GM12878 (cell line): ENCODE measurements around the gene CITED2. TPM values are rescaled to one million over a fixed set of nuclear protein-coding genes. Genes with fewer than 3 reads are reported as not detected.

Experiments
- ATF7 ChIP-seq: fragments of 450-650 bp; IDR thresholded peaks from 2 replicates; pipeline ENCODE4 v1.6.1; 2016; ENCODE audit warnings: low read depth, mild to moderate bottlenecking
- BACH1 ChIP-seq: fragments of 450-650 bp; IDR thresholded peaks from 2 replicates; pipeline ENCODE4 v1.6.1; 2017; ENCODE audit warnings: mild to moderate bottlenecking, borderline replicate concordance
- BCL11A ChIP-seq: IDR thresholded peaks from 2 replicates; pipeline ENCODE4 v1.6.1; 2011; ENCODE audit warnings: low read depth, low read length
- BHLHE40 ChIP-seq, 2 experiments: fragments of 450-650 bp in 1 of 2; IDR thresholded peaks; 2 replicates each; pipeline ENCODE4 v1.6.1; 2011 to 2017; ENCODE audit warnings: low read depth in 2 of 2, borderline replicate concordance in 1 of 2, improper control_type of control experiment in 1 of 2, low read length in 1 of 2, mild to moderate bottlenecking in 1 of 2
- BRCA1 ChIP-seq: IDR thresholded peaks from 2 replicates; pipeline ENCODE4 v1.6.1; 2011; ENCODE audit warnings: low read depth, low read length, improper control_type of control experiment
- DPF2 ChIP-seq: fragments of 450-650 bp; IDR thresholded peaks from 2 replicates; pipeline ENCODE4 v1.6.1; 2017; ENCODE audit warnings: mild to moderate bottlenecking
- EED ChIP-seq: sonication (generic); IDR thresholded peaks from 2 replicates; pipeline ENCODE4 v1.6.1; 2016; ENCODE audit warnings: antibody characterized with exemption, low read depth
- GABPA ChIP-seq: IDR thresholded peaks from 2 replicates; pipeline ENCODE4 v1.6.1; 2014; ENCODE audit warnings: antibody characterized with exemption, low read depth, mild to moderate bottlenecking, inconsistent platforms
- GATAD2B ChIP-seq: fragments of 450-650 bp; conservative IDR thresholded peaks from 2 replicates; pipeline ENCODE4 v1.6.1; 2017; ENCODE audit warnings: low read depth, mild to moderate bottlenecking, moderate library complexity
- IKZF1 ChIP-seq: fragments of 450-650 bp; conservative IDR thresholded peaks from 2 replicates; pipeline ENCODE4 v1.6.1; 2017; ENCODE audit warnings: antibody characterized with exemption, mild to moderate bottlenecking
- LARP7 ChIP-seq: fragments of 450-650 bp; IDR thresholded peaks from 2 replicates; pipeline ENCODE4 v1.6.1; 2017; ENCODE audit warnings: mild to moderate bottlenecking
- MEF2B ChIP-seq: fragments of 450-650 bp; IDR thresholded peaks from 2 replicates; pipeline ENCODE4 v1.6.1; 2018; ENCODE audit warnings: mild to moderate bottlenecking, moderate library complexity; ENCODE audit not compliant: partially characterized antibody, poor library complexity, severe bottlenecking
- NFIC ChIP-seq: IDR thresholded peaks from 2 replicates; pipeline ENCODE4 v1.6.1; 2012; ENCODE audit warnings: low read depth, mild to moderate bottlenecking, inconsistent platforms, low read length, moderate library complexity
- NFXL1 ChIP-seq: fragments of 450-650 bp; IDR thresholded peaks from 2 replicates; pipeline ENCODE4 v1.6.1; 2017; ENCODE audit warnings: antibody characterized with exemption, mild to moderate bottlenecking, borderline replicate concordance
- NFYA ChIP-seq: IDR thresholded peaks from 2 replicates; pipeline ENCODE4 v1.6.1; 2011; ENCODE audit warnings: low read depth, mild to moderate bottlenecking, low read length, improper control_type of control experiment, borderline replicate concordance
- RUNX3 ChIP-seq: IDR thresholded peaks from 2 replicates; pipeline ENCODE4 v1.6.1; 2012; ENCODE audit warnings: low read length, inconsistent platforms
- SMAD1 ChIP-seq: fragments of 450-650 bp; IDR thresholded peaks from 2 replicates; pipeline ENCODE4 v1.6.1; 2018; ENCODE audit warnings: mild to moderate bottlenecking, low read depth; ENCODE audit not compliant: partially characterized antibody
- SMC3 ChIP-seq: IDR thresholded peaks from 2 replicates; pipeline ENCODE4 v1.6.1; 2011; ENCODE audit warnings: low read length, improper control_type of control experiment, borderline replicate concordance
- SREBF1 ChIP-seq: IDR thresholded peaks from 2 replicates; pipeline ENCODE4 v1.6.1; 2012; ENCODE audit warnings: mild to moderate bottlenecking, low read length
- TAF1 ChIP-seq: IDR thresholded peaks from 2 replicates; pipeline ENCODE4 v1.6.1; 2011; ENCODE audit warnings: mild to moderate bottlenecking, low read depth, low read length, borderline replicate concordance
- TBL1XR1 ChIP-seq: IDR thresholded peaks from 2 replicates; pipeline ENCODE4 v1.6.1; 2012; ENCODE audit warnings: low read depth, low read length, improper control_type of control experiment
- YY1 ChIP-seq: IDR thresholded peaks from 2 replicates; pipeline ENCODE4 v1.6.1; 2011; ENCODE audit warnings: low read depth, mild to moderate bottlenecking, low read length
- ZBED1 ChIP-seq: IDR thresholded peaks from 2 replicates; pipeline ENCODE4 v1.6.1; 2016; ENCODE audit warnings: borderline replicate concordance
- ZNF24 ChIP-seq: fragments of 450-650 bp; IDR thresholded peaks from 2 replicates; pipeline ENCODE4 v1.6.1; 2017; ENCODE audit warnings: antibody characterized with exemption, mild to moderate bottlenecking
- ZNF384 ChIP-seq: IDR thresholded peaks from 2 replicates; pipeline ENCODE4 v1.6.1; 2012; ENCODE audit warnings: low read depth, mild to moderate bottlenecking, low read length, improper control_type of control experiment, borderline replicate concordance
- ZNF622 ChIP-seq: fragments of 450-650 bp; IDR thresholded peaks from 2 replicates; pipeline ENCODE4 v1.6.1; 2017; ENCODE audit warnings: mild to moderate bottlenecking, inconsistent platforms
- polyA plus RNA-seq, 11 experiments: library from polyadenylated mRNA; depleted of rRNA in 4 of 11; unstranded in 6 of 11; stranded (reverse) in 5 of 11; fragments of >200 nt; fragmentation: Nextera tagmentation in 4 of 11; fragmentation: Illumina TruSeq in 1 of 11; extraction: Ambion mirVana in 4 of 11; extraction: Trizol in 1 of 11; gene quantifications; 1 replicate in 1 of 11; 2 replicates in 10 of 11; pipeline versions ENCODE4 v1.2.1 to v1.2.3, GENCODE V29; 2011 to 2016; ENCODE audit warnings: inconsistent platforms in 2 of 11, missing spikeins in 2 of 11, low read depth in 1 of 11
- total RNA-seq, 4 experiments: library from RNA; depleted of rRNA in 3 of 4; stranded (reverse); fragments of >200 nt in 3 of 4; fragmentation: Illumina TruSeq in 1 of 4; extraction: Trizol in 1 of 4; gene quantifications; 2 replicates each; pipeline versions ENCODE4 v1.2.1 to v1.2.3, GENCODE V29; 2013 to 2021
- TF ChIP-seq, protein P1 (sequence below): fragments of 450-650 bp; IDR thresholded peaks from 2 replicates; pipeline ENCODE4 v1.6.1; 2017; ENCODE audit warnings: low read depth, mild to moderate bottlenecking, moderate library complexity
- TF ChIP-seq, protein P2 (sequence below): fragments of 450-650 bp; IDR thresholded peaks from 2 replicates; pipeline ENCODE4 v1.6.1; 2014; ENCODE audit warnings: mild to moderate bottlenecking
- TF ChIP-seq, protein P3 (sequence below): fragments of 450-650 bp; IDR thresholded peaks from 2 replicates; pipeline ENCODE4 v1.6.1; 2018; ENCODE audit warnings: borderline replicate concordance, mild to moderate bottlenecking; ENCODE audit not compliant: partially characterized antibody

Gene CITED2
- total and polyA plus RNA-seq, 10 of the 15 experiments (the other 5 are each of a cell fraction or from before 2014, with no cell fraction given) = 0.08 to 20.0 (median 7.3) TPM

DNA sequence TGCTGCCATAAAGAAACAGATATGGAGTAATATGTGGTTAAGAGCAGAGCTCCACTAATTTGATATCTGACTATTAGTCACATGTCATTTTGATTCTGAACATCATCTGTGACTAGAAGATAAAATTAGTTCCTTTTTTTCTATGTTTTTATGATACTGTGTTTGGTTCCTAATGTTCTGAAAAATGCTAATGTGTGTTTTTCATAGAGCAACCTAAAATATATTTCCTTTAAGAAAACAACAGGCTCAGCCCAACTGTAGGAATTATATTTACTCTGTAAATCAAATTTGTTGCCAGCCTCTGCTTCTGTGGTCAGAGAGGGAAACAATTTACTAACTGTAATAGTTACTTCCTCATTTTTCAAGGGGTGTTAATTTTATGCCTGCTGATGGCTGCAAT, 49.3 kb downstream of the CITED2 start (continued):
- no peak for TF ChIP-seq SMAD1
- peak; percentile 79 for TF ChIP-seq RUNX3
- no peak for TF ChIP-seq GABPA
- no peak for TF ChIP-seq NFXL1
- TF ChIP-seq BRCA1 = no peak
- TF ChIP-seq TBL1XR1 = no peak
- peak; percentile 64 for TF ChIP-seq MEF2B
- TF ChIP-seq, protein P1, sequence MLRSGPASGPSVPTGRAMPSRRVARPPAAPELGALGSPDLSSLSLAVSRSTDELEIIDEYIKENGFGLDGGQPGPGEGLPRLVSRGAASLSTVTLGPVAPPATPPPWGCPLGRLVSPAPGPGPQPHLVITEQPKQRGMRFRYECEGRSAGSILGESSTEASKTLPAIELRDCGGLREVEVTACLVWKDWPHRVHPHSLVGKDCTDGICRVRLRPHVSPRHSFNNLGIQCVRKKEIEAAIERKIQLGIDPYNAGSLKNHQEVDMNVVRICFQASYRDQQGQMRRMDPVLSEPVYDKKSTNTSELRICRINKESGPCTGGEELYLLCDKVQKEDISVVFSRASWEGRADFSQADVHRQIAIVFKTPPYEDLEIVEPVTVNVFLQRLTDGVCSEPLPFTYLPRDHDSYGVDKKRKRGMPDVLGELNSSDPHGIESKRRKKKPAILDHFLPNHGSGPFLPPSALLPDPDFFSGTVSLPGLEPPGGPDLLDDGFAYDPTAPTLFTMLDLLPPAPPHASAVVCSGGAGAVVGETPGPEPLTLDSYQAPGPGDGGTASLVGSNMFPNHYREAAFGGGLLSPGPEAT = peak; percentile 73
- TF ChIP-seq ZNF24 = no peak; the same call in 1 of the 2 replicates
- TF ChIP-seq, protein P2, sequence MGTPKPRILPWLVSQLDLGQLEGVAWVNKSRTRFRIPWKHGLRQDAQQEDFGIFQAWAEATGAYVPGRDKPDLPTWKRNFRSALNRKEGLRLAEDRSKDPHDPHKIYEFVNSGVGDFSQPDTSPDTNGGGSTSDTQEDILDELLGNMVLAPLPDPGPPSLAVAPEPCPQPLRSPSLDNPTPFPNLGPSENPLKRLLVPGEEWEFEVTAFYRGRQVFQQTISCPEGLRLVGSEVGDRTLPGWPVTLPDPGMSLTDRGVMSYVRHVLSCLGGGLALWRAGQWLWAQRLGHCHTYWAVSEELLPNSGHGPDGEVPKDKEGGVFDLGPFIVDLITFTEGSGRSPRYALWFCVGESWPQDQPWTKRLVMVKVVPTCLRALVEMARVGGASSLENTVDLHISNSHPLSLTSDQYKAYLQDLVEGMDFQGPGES = no peak
- peak; percentile 68; the same call in 1 of the 2 replicates for TF ChIP-seq IKZF1
- peak; percentile 11 to 30; a peak in 1 of 4 replicates for TF ChIP-seq BHLHE40 (IDR thresholded peaks at IDR 0.05; ENCODE audit: borderline replicate concordance in 1 of 2, low read depth in 2 of 2, low read length in 1 of 2)
- TF ChIP-seq BACH1 = peak; percentile 70; the same call in 1 of the 2 replicates
- TF ChIP-seq TAF1 = no peak
- TF ChIP-seq DPF2 = peak; percentile 83
- no peak for TF ChIP-seq NFYA
- no peak for TF ChIP-seq EED
- no peak for TF ChIP-seq LARP7
- no peak for TF ChIP-seq ZNF384
- no peak for TF ChIP-seq ZBED1
- TF ChIP-seq, protein P3, sequence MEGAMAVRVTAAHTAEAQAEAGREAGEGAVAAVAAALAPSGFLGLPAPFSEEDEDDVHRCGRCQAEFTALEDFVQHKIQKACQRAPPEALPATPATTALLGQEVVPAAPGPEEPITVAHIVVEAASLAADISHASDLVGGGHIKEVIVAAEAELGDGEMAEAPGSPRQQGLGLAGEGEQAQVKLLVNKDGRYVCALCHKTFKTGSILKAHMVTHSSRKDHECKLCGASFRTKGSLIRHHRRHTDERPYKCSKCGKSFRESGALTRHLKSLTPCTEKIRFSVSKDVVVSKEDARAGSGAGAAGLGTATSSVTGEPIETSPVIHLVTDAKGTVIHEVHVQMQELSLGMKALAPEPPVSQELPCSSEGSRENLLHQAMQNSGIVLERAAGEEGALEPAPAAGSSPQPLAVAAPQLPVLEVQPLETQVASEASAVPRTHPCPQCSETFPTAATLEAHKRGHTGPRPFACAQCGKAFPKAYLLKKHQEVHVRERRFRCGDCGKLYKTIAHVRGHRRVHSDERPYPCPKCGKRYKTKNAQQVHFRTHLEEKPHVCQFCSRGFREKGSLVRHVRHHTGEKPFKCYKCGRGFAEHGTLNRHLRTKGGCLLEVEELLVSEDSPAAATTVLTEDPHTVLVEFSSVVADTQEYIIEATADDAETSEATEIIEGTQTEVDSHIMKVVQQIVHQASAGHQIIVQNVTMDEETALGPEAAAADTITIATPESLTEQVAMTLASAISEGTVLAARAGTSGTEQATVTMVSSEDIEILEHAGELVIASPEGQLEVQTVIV = no peak
- TF ChIP-seq NFIC = peak; percentile 20; the same call in 1 of the 2 replicates
- TF ChIP-seq YY1 = no peak
- no peak for TF ChIP-seq ATF7
- TF ChIP-seq SMC3 = no peak
- no peak for TF ChIP-seq SREBF1
- TF ChIP-seq ZNF622 = no peak
- no peak for TF ChIP-seq BCL11A
- 0 out of 2 replicates have a peak, but pooled peaks have one; percentile 39 for TF ChIP-seq GATAD2B
